ENCODE data around the gene TMEM215. TPM values are rescaled to one million over a fixed set of nuclear protein-coding genes. Genes with fewer than 3 reads are reported as not detected.
A peak's percentile ranks its signal among the peaks of the same experiment; 100 is the strongest.

The TMEM215 gene
- total and polyA plus RNA-seq, 2 experiments from 2014 or later, result 0.79 to 1.2 TPM

DNA sequence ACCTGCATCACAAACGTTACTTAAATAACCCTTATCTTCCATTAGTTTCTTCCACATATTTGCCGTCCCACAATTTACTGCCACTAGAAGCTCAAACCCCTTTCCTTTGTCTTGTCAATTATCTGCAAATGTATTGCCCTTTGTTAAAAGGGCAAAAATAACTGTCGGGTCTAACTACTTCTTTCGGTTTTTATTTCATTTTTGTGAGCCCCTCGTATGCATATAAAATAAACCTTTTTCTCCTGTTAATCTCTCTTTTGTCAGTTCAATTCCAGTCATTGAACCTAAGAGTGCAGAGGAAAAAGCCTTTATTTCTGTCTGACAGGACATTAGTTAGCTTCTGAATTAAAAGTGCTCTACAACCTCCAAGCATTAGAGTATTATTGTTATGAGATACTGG is 45.5 kb downstream of the TMEM215 start:
- ATAC-seq (no peak), DNase-seq (ENCODE audit: low spot score) (no peak)
- Histone ChIP-seq H3F3A (replicated peaks; ENCODE audit: low read depth) (no peaks in the 10 kb centered on the region), H3K9me2 (ENCODE audit: insufficient read depth) (peaks cover 17% of the 10 kb centered on the region; the same call in 1 of the 2 replicates), H3K79me2 (replicated peaks; ENCODE audit: insufficient read depth) (no peaks in the 10 kb centered on the region), H3K27me3 (ENCODE audit: insufficient read depth) (no peaks in the 10 kb centered on the region), H3K4me3 (no peak overlapping the region), H3K27ac (ENCODE audit: low read depth) (0 out of 2 replicates have a peak overlapping the region, but pooled peaks have one; percentile 21), H2AFZ (no peak overlapping the region), H3K4me2 (peak overlapping the region; percentile 44), H3K36me3 (ENCODE audit: insufficient read depth) (no peaks in the 10 kb centered on the region), H3K4me1 (ENCODE audit: insufficient read depth) (peaks cover 29% of the 10 kb centered on the region), H4K20me1 (replicated peaks; ENCODE audit: insufficient read depth) (no peaks in the 10 kb centered on the region)
- Mint-ChIP-seq H3K9me3 (peaks cover 6% of the 10 kb centered on the region; the same call in 2 of the 3 replicates), H3K4me1 (peaks cover 23% of the 10 kb centered on the region), H3K27me3 (ENCODE audit: insufficient read depth, low read depth, poor library complexity) (peaks cover 3% of the 10 kb centered on the region), H3K27ac (no peak overlapping the region), H3K4me3 (no peak overlapping the region), H3K36me3 (ENCODE audit: low read depth) (peaks cover 2% of the 10 kb centered on the region; the same call in 2 of the 3 replicates)
- TF ChIP-seq POLR2AphosphoS5 (IDR thresholded peaks at IDR 0.05; ENCODE audit: low read depth) (no peak), ZNF114 (CRISPR knock-in tag; IDR thresholded peaks at IDR 0.05) (no peak), ZNF331 (CRISPR knock-in tag; IDR thresholded peaks at IDR 0.05; ENCODE audit: low read depth) (no peak), STAT1 (IDR thresholded peaks at IDR 0.05; ENCODE audit: unreplicated experiment) (no peak), JUNB (IDR thresholded peaks at IDR 0.05; ENCODE audit: unreplicated experiment) (no peak), EZH2phosphoT487 (IDR thresholded peaks at IDR 0.05; ENCODE audit: unreplicated experiment) (no peak), NANOG (IDR thresholded peaks at IDR 0.05; ENCODE audit: borderline replicate concordance) (no peak), EZH2 (IDR thresholded peaks at IDR 0.05; ENCODE audit: low read depth, unreplicated experiment) (no peak), CREB1 (CRISPR knock-in tag; IDR thresholded peaks at IDR 0.05; ENCODE audit: low read depth) (no peak)
- TF ChIP-seq, protein P1, sequence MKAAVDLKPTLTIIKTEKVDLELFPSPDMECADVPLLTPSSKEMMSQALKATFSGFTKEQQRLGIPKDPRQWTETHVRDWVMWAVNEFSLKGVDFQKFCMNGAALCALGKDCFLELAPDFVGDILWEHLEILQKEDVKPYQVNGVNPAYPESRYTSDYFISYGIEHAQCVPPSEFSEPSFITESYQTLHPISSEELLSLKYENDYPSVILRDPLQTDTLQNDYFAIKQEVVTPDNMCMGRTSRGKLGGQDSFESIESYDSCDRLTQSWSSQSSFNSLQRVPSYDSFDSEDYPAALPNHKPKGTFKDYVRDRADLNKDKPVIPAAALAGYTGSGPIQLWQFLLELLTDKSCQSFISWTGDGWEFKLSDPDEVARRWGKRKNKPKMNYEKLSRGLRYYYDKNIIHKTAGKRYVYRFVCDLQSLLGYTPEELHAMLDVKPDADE (IDR thresholded peaks at IDR 0.05), result no peak
- TF ChIP-seq, protein P2, sequence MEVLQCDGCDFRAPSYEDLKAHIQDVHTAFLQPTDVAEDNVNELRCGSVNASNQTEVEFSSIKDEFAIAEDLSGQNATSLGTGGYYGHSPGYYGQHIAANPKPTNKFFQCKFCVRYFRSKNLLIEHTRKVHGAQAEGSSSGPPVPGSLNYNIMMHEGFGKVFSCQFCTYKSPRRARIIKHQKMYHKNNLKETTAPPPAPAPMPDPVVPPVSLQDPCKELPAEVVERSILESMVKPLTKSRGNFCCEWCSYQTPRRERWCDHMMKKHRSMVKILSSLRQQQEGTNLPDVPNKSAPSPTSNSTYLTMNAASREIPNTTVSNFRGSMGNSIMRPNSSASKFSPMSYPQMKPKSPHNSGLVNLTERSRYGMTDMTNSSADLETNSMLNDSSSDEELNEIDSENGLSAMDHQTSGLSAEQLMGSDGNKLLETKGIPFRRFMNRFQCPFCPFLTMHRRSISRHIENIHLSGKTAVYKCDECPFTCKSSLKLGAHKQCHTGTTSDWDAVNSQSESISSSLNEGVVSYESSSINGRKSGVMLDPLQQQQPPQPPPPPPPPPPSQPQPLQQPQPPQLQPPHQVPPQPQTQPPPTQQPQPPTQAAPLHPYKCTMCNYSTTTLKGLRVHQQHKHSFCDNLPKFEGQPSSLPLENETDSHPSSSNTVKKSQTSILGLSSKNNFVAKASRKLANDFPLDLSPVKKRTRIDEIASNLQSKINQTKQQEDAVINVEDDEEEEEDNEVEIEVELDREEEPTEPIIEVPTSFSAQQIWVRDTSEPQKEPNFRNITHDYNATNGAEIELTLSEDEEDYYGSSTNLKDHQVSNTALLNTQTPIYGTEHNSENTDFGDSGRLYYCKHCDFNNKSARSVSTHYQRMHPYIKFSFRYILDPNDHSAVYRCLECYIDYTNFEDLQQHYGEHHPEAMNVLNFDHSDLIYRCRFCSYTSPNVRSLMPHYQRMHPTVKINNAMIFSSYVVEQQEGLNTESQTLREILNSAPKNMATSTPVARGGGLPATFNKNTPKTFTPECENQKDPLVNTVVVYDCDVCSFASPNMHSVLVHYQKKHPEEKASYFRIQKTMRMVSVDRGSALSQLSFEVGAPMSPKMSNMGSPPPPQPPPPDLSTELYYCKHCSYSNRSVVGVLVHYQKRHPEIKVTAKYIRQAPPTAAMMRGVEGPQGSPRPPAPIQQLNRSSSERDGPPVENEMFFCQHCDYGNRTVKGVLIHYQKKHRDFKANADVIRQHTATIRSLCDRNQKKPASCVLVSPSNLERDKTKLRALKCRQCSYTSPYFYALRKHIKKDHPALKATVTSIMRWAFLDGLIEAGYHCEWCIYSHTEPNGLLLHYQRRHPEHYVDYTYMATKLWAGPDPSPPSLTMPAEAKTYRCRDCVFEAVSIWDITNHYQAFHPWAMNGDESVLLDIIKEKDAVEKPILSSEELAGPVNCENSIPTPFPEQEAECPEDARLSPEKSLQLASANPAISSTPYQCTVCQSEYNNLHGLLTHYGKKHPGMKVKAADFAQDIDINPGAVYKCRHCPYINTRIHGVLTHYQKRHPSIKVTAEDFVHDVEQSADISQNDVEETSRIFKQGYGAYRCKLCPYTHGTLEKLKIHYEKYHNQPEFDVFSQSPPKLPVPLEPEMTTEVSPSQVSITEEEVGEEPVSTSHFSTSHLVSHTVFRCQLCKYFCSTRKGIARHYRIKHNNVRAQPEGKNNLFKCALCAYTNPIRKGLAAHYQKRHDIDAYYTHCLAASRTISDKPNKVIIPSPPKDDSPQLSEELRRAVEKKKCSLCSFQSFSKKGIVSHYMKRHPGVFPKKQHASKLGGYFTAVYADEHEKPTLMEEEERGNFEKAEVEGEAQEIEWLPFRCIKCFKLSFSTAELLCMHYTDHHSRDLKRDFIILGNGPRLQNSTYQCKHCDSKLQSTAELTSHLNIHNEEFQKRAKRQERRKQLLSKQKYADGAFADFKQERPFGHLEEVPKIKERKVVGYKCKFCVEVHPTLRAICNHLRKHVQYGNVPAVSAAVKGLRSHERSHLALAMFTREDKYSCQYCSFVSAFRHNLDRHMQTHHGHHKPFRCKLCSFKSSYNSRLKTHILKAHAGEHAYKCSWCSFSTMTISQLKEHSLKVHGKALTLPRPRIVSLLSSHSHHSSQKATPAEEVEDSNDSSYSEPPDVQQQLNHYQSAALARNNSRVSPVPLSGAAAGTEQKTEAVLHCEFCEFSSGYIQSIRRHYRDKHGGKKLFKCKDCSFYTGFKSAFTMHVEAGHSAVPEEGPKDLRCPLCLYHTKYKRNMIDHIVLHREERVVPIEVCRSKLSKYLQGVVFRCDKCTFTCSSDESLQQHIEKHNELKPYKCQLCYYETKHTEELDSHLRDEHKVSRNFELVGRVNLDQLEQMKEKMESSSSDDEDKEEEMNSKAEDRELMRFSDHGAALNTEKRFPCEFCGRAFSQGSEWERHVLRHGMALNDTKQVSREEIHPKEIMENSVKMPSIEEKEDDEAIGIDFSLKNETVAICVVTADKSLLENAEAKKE (CRISPR knock-in tag; IDR thresholded peaks at IDR 0.05), result no peak
- TF ChIP-seq, protein P3, sequence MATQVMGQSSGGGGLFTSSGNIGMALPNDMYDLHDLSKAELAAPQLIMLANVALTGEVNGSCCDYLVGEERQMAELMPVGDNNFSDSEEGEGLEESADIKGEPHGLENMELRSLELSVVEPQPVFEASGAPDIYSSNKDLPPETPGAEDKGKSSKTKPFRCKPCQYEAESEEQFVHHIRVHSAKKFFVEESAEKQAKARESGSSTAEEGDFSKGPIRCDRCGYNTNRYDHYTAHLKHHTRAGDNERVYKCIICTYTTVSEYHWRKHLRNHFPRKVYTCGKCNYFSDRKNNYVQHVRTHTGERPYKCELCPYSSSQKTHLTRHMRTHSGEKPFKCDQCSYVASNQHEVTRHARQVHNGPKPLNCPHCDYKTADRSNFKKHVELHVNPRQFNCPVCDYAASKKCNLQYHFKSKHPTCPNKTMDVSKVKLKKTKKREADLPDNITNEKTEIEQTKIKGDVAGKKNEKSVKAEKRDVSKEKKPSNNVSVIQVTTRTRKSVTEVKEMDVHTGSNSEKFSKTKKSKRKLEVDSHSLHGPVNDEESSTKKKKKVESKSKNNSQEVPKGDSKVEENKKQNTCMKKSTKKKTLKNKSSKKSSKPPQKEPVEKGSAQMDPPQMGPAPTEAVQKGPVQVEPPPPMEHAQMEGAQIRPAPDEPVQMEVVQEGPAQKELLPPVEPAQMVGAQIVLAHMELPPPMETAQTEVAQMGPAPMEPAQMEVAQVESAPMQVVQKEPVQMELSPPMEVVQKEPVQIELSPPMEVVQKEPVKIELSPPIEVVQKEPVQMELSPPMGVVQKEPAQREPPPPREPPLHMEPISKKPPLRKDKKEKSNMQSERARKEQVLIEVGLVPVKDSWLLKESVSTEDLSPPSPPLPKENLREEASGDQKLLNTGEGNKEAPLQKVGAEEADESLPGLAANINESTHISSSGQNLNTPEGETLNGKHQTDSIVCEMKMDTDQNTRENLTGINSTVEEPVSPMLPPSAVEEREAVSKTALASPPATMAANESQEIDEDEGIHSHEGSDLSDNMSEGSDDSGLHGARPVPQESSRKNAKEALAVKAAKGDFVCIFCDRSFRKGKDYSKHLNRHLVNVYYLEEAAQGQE (IDR thresholded peaks at IDR 0.05; ENCODE audit: unreplicated experiment), result no peak
- TF ChIP-seq, protein P4, sequence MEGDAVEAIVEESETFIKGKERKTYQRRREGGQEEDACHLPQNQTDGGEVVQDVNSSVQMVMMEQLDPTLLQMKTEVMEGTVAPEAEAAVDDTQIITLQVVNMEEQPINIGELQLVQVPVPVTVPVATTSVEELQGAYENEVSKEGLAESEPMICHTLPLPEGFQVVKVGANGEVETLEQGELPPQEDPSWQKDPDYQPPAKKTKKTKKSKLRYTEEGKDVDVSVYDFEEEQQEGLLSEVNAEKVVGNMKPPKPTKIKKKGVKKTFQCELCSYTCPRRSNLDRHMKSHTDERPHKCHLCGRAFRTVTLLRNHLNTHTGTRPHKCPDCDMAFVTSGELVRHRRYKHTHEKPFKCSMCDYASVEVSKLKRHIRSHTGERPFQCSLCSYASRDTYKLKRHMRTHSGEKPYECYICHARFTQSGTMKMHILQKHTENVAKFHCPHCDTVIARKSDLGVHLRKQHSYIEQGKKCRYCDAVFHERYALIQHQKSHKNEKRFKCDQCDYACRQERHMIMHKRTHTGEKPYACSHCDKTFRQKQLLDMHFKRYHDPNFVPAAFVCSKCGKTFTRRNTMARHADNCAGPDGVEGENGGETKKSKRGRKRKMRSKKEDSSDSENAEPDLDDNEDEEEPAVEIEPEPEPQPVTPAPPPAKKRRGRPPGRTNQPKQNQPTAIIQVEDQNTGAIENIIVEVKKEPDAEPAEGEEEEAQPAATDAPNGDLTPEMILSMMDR (conservative IDR thresholded peaks at IDR 0.05; ENCODE audit: low read depth in 2 of 2), result no peak

Measured in GM23338 (cell line).